HG02852 (cell line): ENCODE results near the gene RAB40C.
A peak's percentile ranks its signal among the peaks of the same experiment; 100 is the strongest.

ENCODE experiments used
- ATAC-seq: cut with Tn5 transposase; IDR thresholded peaks from one replicate; pipeline ENCODE4 v1.9.1; 2021; ENCODE audit warnings: mild to moderate bottlenecking, moderate library complexity; ENCODE audit not compliant: unreplicated experiment

The RAB40C gene

GRCh38 chr16:589658-590187 is at the start of gene RAB40C:
TSS of gene RAB40C (plus strand) at chr16:590066. CDS start at chr16:590292, 226 bp downstream.
- peak; percentile 70 for ATAC-seq

- ATAC-seq, result no peak
Measured at GRCh38 chr16:540645-541340, 49.1 kb upstream of the RAB40C start.

- ATAC-seq, result no peak
Measured at GRCh38 chr16:543301-544164, 46.3 kb upstream of the RAB40C start.

- ATAC-seq, result no peak
Measured at GRCh38 chr16:544517-544916, 45.3 kb upstream of the RAB40C start.

GRCh38 chr16:546909-547770 is 42.7 kb upstream of the RAB40C start:
- ATAC-seq, result no peak

- no peak for ATAC-seq
Measured at GRCh38 chr16:548586-548985, 41.3 kb upstream of the RAB40C start.

GRCh38 chr16:549544-550263 is 40.2 kb upstream of the RAB40C start:
- ATAC-seq, result no peak

- no peak for ATAC-seq
Measured at GRCh38 chr16:551210-551609, 38.7 kb upstream of the RAB40C start.

GRCh38 chr16:552171-552570 is 37.7 kb upstream of the RAB40C start:
- ATAC-seq, result no peak

- no peak for ATAC-seq
Measured at GRCh38 chr16:553601-554296, 36.1 kb upstream of the RAB40C start.

GRCh38 chr16:554297-554621 is 35.6 kb upstream of the RAB40C start:
- ATAC-seq, result no peak

- ATAC-seq, result no peak
Measured at GRCh38 chr16:554640-555365, 35.1 kb upstream of the RAB40C start.

- no peak for ATAC-seq
Measured at GRCh38 chr16:555528-556473, 34.1 kb upstream of the RAB40C start.

- no peak for ATAC-seq
Measured at GRCh38 chr16:556474-557173, 33.2 kb upstream of the RAB40C start.

- ATAC-seq, result no peak
Measured at GRCh38 chr16:557463-558297, 32.2 kb upstream of the RAB40C start.

GRCh38 chr16:558298-559020 is 31.4 kb upstream of the RAB40C start:
- no peak for ATAC-seq
